GM15510 (cell line): Measurements from ENCODE around the gene HAUS6.

Source experiments
- POLR2A ChIP-seq: IDR thresholded peaks from 3 replicates; pipeline ENCODE4 v1.6.1; 2011; ENCODE audit warnings: borderline replicate concordance; ENCODE audit not compliant: insufficient read length; ENCODE audit errors: extremely low read depth

Gene HAUS6

GRCh38 chr9:19124430-19124793, 21.7 kb upstream of the HAUS6 start:
- no peak for TF ChIP-seq POLR2A

- TF ChIP-seq POLR2A: no peak
These were observed 19.9 kb upstream of the HAUS6 start for GRCh38 chr9:19122490-19123042.

- no peak for TF ChIP-seq POLR2A
These were observed 18.2 kb upstream of the HAUS6 start for GRCh38 chr9:19120877-19121276.

- TF ChIP-seq POLR2A: no peak
These were observed 17.2 kb upstream of the HAUS6 start for GRCh38 chr9:19119801-19120440.

GRCh38 chr9:19119246-19119645, 16.5 kb upstream of the HAUS6 start:
- no peak for TF ChIP-seq POLR2A

- TF ChIP-seq POLR2A: no peak
These were observed 14.5 kb upstream of the HAUS6 start for GRCh38 chr9:19117039-19117716.

GRCh38 chr9:19116107-19116790, 13.5 kb upstream of the HAUS6 start:
- no peak for TF ChIP-seq POLR2A

GRCh38 chr9:19114680-19115270, 12.1 kb upstream of the HAUS6 start:
- no peak for TF ChIP-seq POLR2A

- no peak for TF ChIP-seq POLR2A
These were observed 11.4 kb upstream of the HAUS6 start for GRCh38 chr9:19113964-19114679.

- no peak for TF ChIP-seq POLR2A
These were observed 5.3 kb upstream of the HAUS6 start for GRCh38 chr9:19108038-19108437.

- no peak for TF ChIP-seq POLR2A
These were observed 2.0 kb upstream of the HAUS6 start for GRCh38 chr9:19104515-19105282.

- TF ChIP-seq POLR2A: no peak
These were observed 498 bp downstream of the HAUS6 start for GRCh38 chr9:19102181-19102630.

- no peak for TF ChIP-seq POLR2A
These were observed 1.5 kb downstream of the HAUS6 start for GRCh38 chr9:19101203-19101602.
